SU-DHL-6 (cell line): Measurements from ENCODE around the gene BRMS1.

Source experiments
- CTCF ChIP-seq: fragments of 200-600 bp; sonication (generic); IDR thresholded peaks from one replicate; pipeline ENCODE4 v1.5.1; 2017; ENCODE audit warnings: antibody characterized with exemption, mild to moderate bottlenecking, low read length, moderate library complexity; ENCODE audit not compliant: insufficient read depth, poor library complexity, severe bottlenecking
- EZH2phosphoT487 ChIP-seq: fragments of 200-600 bp; sonication (generic), shearing (Covaris generic); conservative IDR thresholded peaks from 2 replicates; pipeline ENCODE4 v1.6.1; 2018; ENCODE audit warnings: mild to moderate bottlenecking, antibody characterized with exemption, low read length, moderate library complexity, mixed read lengths

GRCh38 chr11:66292543-66293332, 52.2 kb downstream of the BRMS1 start:
- TF ChIP-seq CTCF, result no peak
- TF ChIP-seq EZH2phosphoT487, result no peak
